ENCODE data around the gene TACSTD2.

GRCh38 chr1:58576325-58576726, 726 bp downstream of the TACSTD2 start:
- no peak for TF ChIP-seq CTCF (IDR thresholded peaks at IDR 0.05)
- TF ChIP-seq POLR2A (IDR thresholded peaks at IDR 0.05): no peak
